Activated CD4-positive, alpha-beta T cell treated with anti-CD3 and anti-CD28 coated beads for 1 hour (primary cell): ENCODE data around the gene SLC25A42.

Experiments used
- DNase-seq: peaks from one replicate; pipeline ENCODE4 v3.0.0-alpha.2; 2020

The SLC25A42 gene

GRCh38 chr19:19051478-19052213, 12.1 kb upstream of the SLC25A42 start:
- no peak for DNase-seq

- DNase-seq: no peak
Measured at GRCh38 chr19:19052921-19053320, 10.9 kb upstream of the SLC25A42 start.

DNA sequence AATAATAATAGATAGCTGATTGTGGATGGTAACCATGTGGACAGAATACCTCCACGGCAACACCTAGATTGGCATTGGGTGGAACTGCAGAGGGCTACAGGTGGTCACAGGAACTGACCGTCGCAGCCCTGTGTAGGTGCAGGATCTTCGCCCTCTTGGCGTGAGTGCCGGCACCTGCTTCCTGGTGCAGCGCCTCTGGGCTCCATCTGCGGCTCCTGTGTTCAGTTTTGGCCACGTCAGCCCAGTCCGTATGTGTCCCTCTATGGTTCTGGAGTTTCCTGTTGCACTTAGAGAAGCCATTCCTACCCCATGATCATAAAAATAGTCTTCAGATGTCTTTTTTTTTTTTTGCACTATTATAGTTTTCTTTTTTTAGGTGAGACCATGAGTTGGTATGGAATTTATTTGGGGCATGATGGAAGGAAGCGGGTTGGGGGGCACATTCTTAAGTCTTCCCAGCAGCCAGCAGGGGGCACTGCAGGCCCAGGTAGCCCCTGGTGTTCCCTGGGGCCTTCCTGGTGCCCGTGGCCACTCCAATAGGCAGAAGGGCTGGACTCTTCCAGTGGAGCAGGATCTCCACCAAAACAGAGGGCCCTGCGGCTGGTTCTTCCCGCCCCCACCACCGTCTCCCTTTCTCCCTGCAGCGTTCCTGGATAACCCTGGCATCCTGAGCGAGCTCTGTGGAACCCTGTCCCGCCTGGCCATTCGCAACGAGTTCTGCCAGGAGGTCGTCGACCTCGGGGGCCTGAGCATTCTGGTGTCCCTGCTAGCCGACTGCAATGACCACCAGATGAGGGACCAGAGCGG, 10.1 kb upstream of the SLC25A42 start:
- DNase-seq: peak; percentile 48

DNA sequence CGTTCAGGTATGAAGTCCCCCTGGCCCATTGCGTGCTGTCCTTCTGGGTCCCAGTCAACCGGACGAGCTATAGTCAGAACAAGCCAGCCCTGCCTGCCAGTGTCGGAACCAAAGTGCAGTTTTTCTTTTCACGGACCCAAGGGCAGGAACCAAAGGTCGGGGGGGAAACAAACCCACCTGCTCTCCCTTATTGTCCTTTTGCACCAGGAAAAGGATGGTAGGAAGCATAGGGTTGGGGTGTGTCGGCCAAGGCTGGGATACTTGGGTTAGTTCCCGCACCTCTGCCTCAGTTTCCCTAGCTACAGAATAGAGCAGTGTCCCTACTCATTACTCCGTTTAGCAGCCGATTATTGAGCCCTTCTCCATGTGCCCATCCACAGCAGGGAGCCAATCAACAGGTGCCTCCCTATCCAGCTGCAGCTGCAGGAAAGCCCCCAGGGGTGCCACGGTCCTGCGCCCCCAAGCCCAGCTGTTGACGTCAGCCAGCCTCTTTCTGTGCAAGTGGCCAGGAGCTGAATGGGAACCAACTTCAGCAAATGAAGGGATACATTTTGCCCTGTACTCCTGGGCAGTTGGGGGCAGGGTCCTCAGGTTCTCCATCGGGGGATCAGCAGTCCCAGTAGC, 9.4 kb upstream of the SLC25A42 start:
- no peak for DNase-seq

- no peak for DNase-seq
Measured at GRCh38 chr19:19054939-19055440, 8.8 kb upstream of the SLC25A42 start.

GRCh38 chr19:19055701-19056100, 8.1 kb upstream of the SLC25A42 start:
- DNase-seq: no peak

GRCh38 chr19:19056636-19057275, 7.0 kb upstream of the SLC25A42 start:
- DNase-seq: no peak

DNA sequence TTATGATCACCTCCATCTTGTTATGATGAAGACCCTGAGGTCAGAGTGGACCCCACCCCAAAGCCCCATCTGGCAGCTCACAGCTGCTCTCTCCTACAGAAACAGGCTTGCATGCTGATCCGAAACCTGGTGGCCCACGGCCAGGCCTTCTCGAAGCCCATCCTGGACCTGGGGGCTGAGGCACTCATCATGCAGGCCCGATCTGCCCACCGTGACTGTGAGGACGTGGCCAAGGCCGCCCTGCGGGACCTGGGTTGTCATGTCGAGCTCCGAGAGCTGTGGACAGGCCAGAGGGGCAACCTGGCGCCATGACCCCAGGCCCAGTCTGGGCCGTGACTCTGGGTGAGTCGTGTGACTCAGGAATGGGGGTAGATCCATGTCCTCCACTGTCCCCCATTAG, 6.5 kb upstream of the SLC25A42 start:
- DNase-seq: no peak

GRCh38 chr19:19057720-19058119, 6.1 kb upstream of the SLC25A42 start:
- DNase-seq: no peak

GRCh38 chr19:19059018-19059836, 4.6 kb upstream of the SLC25A42 start:
- DNase-seq: no peak

GRCh38 chr19:19059837-19060611, 3.8 kb upstream of the SLC25A42 start:
- DNase-seq: no peak

DNA sequence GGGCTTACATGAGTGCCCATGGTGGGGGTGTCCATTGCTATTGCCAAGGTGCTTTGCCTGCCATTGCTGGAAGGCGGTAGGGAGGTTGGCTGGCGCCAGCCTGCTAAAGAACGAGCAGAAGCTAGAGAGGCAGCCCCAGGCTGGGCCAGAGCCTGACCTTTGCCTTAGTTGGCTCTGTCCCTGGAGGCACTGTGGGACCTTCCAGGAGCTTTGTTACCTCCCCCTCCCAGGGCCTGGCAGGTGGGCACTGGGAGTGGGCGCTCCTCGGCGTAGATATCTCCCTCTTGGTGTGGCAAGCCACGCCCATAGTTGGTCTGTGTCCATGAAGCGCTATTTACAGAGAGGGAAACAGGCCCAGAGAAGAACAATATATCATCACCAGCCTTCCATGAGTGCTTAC, 2.3 kb upstream of the SLC25A42 start:
- no peak for DNase-seq

DNA sequence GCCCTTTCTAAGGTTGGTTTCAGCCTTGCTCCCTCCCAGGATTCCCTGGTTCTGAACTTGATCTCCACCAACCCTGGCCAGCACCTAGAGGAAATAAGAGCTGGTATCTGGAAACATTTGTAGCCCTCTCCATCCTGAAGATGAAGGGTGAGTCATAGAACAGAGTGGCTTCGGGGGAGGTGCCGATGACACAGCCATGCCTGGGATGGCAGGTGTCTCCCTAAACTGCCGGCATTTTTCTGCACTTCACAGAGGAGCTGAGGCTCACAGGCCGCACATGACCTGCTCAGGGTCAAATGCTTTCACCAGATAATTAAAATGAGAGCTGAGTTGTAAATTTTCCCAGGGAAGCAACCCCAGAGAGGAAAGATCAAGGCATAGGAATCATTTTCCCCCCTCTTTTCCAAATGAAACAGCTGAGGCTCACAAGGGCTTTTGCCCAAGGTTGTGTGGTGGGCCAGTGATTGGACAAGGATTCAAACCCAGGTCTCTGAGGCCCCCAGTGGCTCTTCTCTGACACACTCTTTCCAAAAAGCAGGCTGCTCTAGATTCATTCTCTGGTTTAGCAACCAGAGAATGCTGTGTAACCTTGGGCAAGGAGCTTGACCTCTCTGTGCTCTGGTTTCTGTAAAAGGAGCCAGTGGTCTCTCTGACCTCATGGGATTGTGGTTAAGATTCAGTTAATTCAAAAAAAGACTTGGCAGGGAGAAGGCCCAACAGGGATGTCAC, 1.2 kb upstream of the SLC25A42 start:
- DNase-seq: no peak

- DNase-seq: no peak
Measured at GRCh38 chr19:19064098-19064722, 416 bp downstream of the SLC25A42 start.

DNA sequence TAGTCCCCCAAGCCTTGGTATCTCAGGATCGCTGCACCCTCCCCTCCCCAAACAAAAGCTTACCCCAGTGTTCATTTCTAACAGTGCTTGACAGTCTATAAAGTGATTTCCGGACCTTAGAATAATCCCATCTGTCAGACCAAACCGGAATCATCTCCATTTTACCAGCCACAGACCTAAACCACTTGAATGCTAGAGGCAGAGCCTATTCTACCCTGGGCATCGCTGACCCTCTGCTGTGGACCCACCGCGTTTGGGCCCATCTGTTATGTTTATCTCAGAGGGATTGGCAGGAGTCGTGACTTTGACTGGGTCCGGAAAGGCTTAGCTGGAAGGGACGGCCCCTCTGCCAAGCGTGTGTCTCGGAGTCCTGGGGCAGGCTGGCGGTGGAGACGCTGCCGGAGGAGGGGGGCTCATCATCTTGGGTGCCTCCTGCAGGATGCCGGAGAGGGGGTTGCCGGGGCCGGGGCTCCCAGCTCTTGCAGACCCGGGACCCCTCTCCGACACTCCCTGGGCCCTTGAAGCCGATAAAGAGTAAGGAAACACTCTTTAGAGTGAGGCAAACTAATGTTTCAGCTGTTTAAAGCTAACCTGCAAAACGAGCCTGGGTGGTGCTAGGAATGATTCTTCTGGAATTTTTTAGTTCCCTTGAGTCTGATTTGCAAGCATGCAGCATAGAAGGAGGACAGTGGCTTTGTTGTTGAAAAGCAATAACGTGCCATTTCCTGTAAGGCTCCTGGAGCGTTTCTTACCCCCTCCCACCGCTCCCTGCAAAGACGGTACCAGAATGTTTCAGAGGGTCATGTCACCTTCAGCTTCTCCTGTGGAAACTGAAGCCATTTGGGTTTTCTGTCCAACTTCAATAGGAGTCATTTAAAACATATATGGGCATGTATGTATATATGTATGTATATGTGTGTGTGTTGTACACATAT, 1.3 kb downstream of the SLC25A42 start:
- no peak for DNase-seq

GRCh38 chr19:19067276-19068072, 3.7 kb downstream of the SLC25A42 start:
- no peak for DNase-seq

- DNase-seq: no peak
Measured at GRCh38 chr19:19068659-19069654, 5.2 kb downstream of the SLC25A42 start.
